ENCODE results near the gene GFPT2.
"Not testable (repeated sequence)": the region's sequence is repeated elsewhere in the genome, so short reads cannot be mapped to it uniquely, and the experiment has no call there.

GFPT2 gene

DNA sequence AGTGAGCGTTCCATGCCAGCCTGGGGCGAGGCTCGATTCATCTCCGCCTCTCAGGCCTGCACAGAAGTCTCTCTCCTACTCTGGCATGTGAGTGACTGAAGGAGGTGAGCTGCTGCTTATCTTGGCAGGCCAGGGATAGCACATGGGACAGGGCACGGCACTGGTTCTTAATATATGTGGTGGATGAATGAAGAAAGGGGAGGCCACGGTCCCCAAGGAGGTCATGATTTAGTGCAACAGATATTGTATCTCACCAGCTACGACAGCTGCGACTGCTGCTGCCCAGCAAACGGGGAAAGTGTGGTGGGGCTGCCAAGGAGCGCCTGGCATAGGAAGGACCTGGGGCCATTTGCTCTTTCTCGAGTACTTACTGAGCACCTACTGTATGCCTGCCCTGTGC is 41.9 kb downstream of the GFPT2 start:
- no peak overlapping the region for H3K4me3 ChIP-seq (ENCODE audit: low read depth, low read length)

DNA sequence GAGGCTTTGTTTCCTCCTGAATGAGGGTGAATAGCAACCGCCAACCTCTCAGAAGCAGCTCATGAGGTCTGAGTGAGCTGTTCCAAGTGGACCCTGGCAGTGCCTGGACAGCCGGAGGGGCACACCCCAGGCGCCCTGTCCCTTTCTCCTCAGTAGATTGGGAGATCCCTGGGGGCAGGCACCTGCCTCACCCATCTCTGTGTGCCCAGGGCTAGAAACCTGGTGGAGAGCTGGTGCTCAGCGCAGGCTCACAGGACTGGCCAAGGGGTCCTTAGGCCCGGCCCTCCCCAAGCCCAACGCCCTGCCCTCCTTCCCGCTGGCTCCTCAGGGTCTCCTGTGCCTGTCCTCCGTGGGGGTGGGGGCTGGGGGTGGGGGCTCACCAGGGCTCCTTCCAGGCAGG is 46.3 kb downstream of the GFPT2 start:
- no peak overlapping the region for H3K4me3 ChIP-seq (ENCODE audit: low read depth, low read length)

DNA sequence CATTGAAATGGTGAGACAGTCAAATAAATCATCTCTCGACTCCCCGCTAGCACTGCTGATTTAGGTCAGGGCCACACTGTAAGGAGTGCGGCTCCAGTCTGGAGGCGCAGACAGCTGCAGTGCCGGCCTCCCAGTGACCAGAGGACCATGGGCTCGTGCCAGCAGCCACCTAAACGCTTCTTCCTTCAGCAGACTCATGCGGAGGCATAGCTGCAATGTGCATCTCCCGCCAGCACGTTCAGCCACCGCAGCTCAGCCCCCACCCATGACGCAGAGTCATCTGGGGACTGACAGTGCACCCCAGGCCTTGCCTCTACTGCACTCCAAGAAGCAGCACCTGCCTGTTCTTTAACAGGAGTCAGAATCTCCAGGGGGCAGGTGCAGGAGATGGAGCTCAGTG is 47.7 kb downstream of the GFPT2 start:
- no peak overlapping the region for H3K4me3 ChIP-seq (ENCODE audit: low read depth, low read length)

DNA sequence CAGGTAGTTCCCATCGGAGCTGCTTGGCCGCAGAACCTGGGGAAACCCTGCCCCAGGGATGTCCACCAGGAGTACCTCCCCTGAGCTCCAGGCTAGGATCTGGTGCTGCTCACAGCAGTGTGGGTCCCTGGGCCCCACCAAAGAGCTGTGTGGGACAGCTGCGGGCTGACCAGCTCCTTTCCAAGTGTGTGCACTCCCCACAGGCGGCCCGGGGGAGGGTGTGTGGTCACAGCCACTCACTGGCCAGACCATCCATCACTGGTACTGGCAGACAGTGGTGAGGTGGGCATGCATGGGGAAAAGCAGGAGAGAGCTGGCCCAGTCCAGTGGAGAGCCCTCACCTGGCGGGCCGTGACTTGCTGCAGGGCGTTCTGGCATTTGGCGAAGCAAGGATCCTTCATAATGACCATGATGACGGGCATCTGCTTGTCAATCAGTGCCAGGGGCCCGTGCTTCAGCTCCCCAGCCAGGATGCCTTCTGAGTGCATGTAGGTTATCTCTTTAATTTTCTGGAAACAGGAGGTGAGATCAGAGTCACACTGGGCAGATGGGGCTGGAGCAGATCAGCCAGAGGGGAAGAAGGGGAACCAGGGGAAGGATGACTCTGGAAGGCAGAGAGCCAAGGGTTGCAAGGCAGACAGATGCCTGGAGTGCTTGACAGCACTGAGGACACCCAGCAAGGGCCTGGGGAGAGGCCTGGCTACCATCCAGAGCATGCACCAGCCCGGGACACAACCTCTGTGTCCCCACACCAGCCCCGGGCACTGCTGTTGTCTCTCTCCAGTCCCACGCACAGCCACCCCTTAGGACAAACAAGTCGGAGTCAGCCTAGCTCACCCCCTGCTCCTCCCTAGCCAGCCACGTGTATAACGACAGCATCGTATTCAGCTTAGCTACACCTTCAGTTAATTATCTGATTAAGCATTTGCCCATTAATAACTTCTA is 48.4 kb downstream of the GFPT2 start:
- no peak overlapping the region for H3K4me3 ChIP-seq (ENCODE audit: low read depth, low read length)

- no peak overlapping the region for H3K4me3 ChIP-seq (ENCODE audit: low read depth, low read length)
These were observed 49.2 kb downstream of the GFPT2 start for GRCh38 chr5:180304016-180304292.

DNA sequence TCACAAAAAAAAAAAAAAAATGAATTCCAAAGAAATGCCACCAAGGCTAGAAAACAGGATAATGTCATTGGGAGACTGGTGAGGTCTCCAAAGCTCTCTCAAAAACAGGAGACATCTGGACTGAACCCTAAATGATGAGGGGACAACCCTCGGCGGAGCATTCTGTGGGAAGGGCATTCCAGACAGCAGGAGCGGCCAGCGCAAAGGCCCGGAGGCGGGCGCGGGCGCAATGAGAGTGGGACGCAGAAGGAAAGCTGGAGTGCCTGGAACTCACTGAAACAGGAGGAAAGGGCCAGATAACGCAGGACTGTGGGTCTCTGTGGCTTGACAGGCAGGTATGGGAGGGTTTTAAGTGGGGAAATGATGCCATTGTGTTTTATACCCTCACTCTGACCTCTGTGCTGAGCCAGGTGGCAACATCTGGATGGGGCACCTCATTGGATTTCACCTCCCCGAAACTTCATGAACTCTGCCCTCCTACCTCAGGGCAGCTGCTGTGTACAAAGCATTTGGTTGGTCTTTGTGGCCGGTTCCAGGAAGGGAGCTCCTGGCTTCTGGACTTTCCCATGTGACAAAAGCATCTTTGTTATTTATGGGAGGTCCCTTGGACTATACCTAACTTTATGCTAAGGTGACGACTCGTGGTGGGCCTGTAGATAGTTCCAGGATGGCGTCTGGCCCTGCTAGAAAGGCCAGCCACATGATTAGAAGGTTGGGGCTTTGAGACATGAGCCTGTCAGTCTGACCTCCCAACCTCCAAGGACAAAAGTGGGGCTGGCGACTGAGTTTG is 49.7 kb downstream of the GFPT2 start:
- H3K4me3 ChIP-seq (ENCODE audit: low read depth, low read length), result no peak overlapping the region

GRCh38 chr5:180302256-180302655 is 50.9 kb downstream of the GFPT2 start:
- H3K4me3 ChIP-seq (ENCODE audit: low read depth, low read length), result no peak overlapping the region

GRCh38 chr5:180301253-180301652 is 51.9 kb downstream of the GFPT2 start:
- H3K4me3 ChIP-seq (ENCODE audit: low read depth, low read length), result no peak overlapping the region

DNA sequence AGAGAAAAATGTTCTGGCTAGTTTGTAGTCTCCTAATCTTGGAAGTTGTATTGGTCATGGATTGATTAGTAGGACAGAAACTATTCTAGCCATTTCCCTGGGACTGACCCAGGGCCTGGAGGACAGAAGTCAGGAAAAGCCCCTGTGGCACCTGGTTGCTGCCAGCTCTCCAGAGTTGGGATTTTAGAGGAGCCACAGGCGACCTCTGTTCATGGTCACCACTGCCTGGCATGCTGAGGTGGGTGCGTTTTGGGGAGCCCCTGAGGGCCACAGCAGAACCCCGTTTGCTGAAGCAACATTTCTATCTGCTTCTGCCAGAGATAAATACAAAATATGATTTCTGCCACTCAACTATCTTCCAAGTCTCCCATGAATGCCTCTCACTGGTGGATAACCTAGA is 53.6 kb downstream of the GFPT2 start:
- H3K4me3 ChIP-seq (ENCODE audit: low read depth, low read length), result no peak overlapping the region

DNA sequence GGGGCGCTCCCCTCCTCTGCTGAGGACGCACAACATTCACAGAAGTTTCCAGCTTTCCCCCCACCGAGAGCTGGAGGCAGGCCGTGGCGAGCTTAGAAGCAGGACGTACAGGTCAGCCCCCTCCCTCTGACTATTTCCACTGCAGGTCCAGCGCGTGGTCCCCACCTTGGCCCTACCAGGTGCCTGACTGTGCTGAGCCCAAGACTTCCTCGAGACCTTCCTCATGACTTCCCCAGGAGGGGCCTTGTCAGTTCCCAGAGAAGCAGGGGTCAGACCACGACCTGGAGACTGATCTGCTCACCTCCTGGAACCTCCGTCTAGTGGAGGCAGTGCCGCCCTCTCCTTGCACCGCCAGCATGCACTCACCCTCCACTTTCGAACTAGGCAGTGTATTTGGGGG is 54.1 kb downstream of the GFPT2 start:
- not testable (repeated sequence) for H3K4me3 ChIP-seq (ENCODE audit: low read depth, low read length)

DNA sequence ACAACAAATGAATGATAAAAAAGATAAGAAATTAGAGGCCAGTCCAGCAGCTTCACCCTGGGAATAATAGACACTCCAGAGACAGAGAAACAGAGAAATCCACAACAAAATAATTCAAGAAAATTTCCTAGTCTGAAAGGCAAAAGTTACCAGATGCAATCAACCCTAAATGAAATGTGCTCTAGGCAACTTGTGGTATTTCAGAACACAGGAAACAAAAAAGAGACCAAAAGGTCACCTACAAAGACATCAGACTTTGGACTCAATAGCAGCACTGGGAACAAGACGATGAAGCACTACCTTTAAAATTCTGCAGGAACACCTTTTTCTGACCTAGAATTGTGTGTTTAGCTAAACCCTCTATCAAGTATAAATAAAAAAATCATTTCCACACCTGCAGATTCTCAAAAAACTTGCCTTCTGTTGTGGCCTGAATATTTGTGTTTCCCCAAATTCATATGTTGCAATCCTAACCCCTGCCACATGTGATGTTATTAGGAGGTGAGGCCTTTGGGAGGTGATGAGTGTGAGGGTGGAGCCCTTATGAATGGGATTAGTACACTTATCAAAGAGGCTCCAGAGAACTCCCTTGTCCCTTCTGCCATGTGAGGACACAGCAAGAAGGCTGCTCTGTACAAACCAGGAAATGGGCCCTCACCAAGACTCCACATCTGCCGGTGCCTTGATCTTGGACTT is 55.4 kb downstream of the GFPT2 start:
- H3K4me3 ChIP-seq (ENCODE audit: low read depth, low read length), result no peak overlapping the region

GRCh38 chr5:180296771-180297170 is 56.4 kb downstream of the GFPT2 start:
- H3K4me3 ChIP-seq (ENCODE audit: low read depth, low read length), result no peak overlapping the region

DNA sequence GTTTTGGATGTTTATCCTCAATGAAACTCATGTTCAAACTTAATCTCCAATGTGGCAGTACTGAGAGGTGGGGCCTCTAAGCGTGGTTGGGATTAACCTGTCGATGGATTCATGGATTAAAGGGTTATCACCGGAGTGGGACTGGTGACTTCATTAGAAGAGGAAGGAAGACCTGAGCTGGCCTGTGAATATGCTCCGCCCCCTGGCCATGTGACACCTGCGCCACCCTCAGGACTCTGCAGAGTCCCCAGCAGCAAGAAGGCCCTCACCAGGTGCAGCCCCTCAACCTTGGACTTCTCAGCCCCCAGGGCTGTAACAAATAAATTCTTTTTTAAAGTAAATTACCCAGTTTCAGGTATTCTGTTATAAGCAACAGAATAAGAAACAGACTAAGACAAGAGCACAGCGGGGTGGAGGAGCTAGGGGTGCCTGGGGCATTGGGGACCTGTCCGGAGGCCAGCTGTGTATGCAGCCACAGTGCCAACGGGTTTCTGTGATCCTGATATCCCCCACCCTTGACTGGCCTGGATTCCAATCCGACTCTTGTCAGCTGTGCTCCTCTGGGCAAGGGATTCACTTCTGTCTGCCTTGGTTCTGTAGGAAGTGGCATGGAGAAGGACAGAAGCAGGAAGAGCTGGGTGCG is 58.1 kb downstream of the GFPT2 start:
- H3K4me3 ChIP-seq (ENCODE audit: low read depth, low read length), result no peak overlapping the region

DNA sequence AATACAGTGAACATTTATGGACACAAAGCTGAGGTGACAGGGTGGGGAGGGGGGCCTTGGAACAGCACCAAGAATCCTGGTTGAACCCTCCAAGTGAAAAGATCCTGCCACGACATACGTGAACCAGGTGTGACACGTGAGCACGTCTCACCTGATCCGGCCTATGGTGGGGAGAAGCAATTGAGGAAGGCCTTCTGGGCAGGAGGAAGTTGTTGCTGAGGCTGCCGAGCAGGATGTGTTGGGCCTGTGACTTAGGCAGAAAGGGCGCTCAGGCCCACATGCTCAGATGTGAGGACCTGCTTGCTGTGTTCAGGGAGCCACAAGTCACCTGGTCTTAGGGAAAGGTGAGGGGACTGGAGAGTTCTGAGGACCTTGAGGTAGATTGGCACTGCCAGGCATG is 58.7 kb downstream of the GFPT2 start:
- no peak overlapping the region for H3K4me3 ChIP-seq (ENCODE audit: low read depth, low read length)

GRCh38 chr5:180291943-180292831 is 60.9 kb downstream of the GFPT2 start, which contains the start of gene MAPK9:
TSS of gene MAPK9 (minus strand) at chr5:180292083. CDS start at chr5:180280561, 11,522 bp downstream.
- H3K4me3 ChIP-seq (ENCODE audit: low read depth, low read length), result peak within 1 kb of the TSS; percentile 77

DNA sequence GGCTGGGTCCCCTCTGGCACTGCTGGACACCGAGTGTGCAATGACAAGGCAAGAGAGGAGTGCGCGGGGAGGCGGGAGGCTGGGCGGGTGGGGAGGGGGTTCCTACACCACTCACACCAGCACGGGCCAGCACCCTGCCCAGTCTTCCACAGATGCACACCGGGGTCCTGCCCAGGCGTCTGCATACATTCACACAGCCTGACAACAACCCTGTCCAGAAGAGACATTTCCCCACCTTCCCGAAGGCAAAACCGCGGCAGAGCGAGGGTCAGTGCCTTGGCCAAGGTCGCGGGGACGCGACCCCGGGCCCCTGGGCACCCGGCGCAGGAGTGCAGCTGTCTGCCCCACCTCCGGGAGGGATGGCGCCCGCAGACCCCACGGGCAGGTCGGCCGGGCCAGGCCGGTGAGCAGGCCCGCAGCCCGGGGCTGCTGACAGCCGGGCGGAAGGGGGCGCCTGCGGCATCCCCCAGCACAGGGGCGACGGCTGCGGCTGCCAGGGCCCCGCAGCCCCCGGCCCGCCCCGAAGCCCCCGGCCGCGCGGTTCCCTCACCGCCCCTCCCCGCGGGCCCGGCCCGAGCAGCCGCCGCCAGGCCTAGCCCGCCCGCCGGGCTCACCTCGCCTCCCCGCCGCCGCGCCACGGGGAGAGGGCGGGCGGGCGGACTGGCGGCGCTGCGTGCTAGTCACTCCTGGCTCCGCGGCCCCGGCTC is 61.7 kb downstream of the GFPT2 start:
- peak overlapping the region; percentile 77 for H3K4me3 ChIP-seq (ENCODE audit: low read depth, low read length)

DNA sequence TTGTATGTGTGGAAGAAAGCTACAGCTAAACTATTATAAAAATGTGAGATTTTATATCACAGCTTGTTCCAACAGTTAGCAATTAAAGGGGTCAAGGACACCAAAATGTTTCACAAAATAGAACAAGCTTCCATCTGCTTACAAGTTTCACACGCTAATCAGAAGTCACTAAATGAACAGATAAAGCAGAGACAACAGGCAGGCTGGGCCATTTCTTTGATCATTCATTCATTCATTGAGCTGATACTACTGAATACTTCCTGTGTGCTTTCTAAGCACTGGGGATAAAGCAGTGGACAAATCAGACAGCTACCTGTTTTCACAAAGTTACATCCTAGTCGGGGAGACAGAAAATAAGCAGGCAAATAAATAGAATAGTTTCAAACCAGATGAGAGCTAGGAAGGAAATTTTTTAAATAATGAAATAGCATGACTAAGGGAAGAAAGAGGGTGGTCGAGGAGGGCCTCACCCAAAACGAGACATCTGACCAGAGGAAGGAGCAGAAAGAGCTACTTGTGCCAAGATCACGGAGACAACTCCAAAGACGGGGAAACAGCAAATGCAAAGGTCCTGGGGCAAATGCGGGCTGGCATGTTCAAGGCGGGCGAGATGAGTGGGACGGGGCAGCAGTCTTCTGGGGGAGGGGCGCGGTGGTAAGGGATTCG is 62.4 kb downstream of the GFPT2 start:
- peak overlapping the region; percentile 77 for H3K4me3 ChIP-seq (ENCODE audit: low read depth, low read length)

GRCh38 chr5:180289966-180290365 is 63.2 kb downstream of the GFPT2 start:
- no peak overlapping the region for H3K4me3 ChIP-seq (ENCODE audit: low read depth, low read length)

- no peak overlapping the region for H3K4me3 ChIP-seq (ENCODE audit: low read depth, low read length)
These were observed 63.7 kb downstream of the GFPT2 start for GRCh38 chr5:180289433-180289832.

Measured in iPS-11a (cell line).